Measurements from ENCODE around the gene MRGPRX1.
"Not testable (repeated sequence)": the region's sequence is repeated elsewhere in the genome, so short reads cannot be mapped to it uniquely, and the experiment has no call there.

MRGPRX1 gene

GRCh38 chr11:18958221-18958910 lies 19.2 kb upstream of the MRGPRX1 start:
- DNase-seq (ENCODE audit: low spot score): no peak
- TF ChIP-seq, protein P1, sequence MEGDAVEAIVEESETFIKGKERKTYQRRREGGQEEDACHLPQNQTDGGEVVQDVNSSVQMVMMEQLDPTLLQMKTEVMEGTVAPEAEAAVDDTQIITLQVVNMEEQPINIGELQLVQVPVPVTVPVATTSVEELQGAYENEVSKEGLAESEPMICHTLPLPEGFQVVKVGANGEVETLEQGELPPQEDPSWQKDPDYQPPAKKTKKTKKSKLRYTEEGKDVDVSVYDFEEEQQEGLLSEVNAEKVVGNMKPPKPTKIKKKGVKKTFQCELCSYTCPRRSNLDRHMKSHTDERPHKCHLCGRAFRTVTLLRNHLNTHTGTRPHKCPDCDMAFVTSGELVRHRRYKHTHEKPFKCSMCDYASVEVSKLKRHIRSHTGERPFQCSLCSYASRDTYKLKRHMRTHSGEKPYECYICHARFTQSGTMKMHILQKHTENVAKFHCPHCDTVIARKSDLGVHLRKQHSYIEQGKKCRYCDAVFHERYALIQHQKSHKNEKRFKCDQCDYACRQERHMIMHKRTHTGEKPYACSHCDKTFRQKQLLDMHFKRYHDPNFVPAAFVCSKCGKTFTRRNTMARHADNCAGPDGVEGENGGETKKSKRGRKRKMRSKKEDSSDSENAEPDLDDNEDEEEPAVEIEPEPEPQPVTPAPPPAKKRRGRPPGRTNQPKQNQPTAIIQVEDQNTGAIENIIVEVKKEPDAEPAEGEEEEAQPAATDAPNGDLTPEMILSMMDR (IDR thresholded peaks at IDR 0.05; ENCODE audit: extremely low read depth, missing control alignments): no peak

GRCh38 chr11:18956630-18957029 lies 17.4 kb upstream of the MRGPRX1 start:
- no peak for DNase-seq (ENCODE audit: low spot score)
- TF ChIP-seq, protein P1 (IDR thresholded peaks at IDR 0.05; ENCODE audit: extremely low read depth, missing control alignments): no peak

DNA sequence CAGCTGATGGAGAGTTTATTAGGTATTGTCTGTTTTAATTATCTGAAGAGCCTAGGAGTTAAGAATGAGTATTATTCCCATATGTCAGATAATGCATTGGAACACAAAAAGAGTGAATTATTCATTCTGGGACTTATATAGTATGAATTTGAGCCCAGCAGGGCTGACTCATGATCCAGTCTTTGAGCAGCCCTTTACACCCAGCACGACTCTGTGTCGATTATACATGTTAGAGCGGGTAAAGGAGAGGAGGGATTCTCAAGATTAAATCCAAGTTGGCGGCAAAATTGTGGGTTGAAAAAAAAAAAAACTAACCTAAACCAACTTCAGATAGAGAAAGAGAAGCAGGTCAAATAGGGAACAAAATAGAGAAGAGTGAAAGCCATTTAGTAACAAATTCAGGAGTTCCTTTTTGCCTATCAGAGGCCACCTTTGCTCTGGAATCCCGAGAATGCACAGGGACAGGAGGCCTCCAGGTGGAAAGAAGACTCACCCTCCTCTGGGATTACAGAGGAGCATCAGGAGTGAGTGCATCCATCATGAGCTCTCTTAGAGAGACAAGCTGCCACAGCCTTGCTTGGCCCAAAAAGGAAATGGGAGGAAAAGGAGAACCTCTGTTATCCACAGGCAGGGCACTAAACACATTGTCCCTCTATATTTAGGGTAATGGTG lies 3.1 kb downstream of the MRGPRX1 start:
- TF ChIP-seq, protein P1 (IDR thresholded peaks at IDR 0.05; ENCODE audit: extremely low read depth, missing control alignments): no peak
- DNase-seq (ENCODE audit: low spot score): no peak

GRCh38 chr11:18934195-18934814 lies 4.9 kb downstream of the MRGPRX1 start:
- TF ChIP-seq, protein P1 (IDR thresholded peaks at IDR 0.05; ENCODE audit: extremely low read depth, missing control alignments): no peak
- DNase-seq (ENCODE audit: low spot score): no peak

DNA sequence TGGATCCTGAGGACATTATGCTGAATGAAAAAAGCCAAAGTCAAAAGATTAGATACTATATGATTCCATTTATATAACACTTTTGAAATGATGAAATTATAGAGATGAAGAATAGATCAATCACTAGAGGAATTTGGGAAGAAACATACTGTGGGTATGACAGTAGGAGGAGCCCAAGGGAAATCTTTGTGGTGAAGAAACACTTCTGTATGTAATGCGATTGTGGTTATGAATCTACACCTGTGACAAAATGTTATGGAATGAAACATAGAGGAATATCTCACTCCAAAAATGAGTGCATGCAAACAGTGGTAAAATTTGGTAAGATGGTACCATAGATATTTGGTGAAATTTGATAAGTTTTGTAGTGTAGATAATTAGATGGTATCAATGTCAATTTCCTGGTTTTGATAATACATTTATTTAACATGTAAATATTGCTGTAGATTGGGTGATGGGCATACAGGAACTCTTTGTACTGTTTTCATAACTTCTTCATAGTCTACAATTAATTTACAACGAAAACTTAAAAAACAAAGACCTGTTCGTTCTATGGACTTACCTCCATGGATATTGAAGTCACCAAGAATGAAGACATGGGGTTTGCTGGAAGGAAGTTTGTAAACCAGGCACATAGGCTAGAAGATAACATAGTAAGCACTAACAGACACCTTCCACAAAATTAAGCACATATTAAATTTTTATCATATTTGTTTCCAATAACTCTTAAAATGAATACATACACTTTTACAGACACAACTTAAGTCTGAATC lies 11.5 kb downstream of the MRGPRX1 start:
- no peak for DNase-seq (ENCODE audit: low spot score)
- TF ChIP-seq, protein P1 (IDR thresholded peaks at IDR 0.05; ENCODE audit: extremely low read depth, missing control alignments): no peak

- DNase-seq (ENCODE audit: low spot score): not testable (repeated sequence)
Observed at GRCh38 chr11:18925426-18925825, 13.8 kb downstream of the MRGPRX1 start.

GRCh38 chr11:18912883-18913282 lies 26.3 kb downstream of the MRGPRX1 start:
- no peak for DNase-seq (ENCODE audit: low spot score)
- TF ChIP-seq, protein P1 (IDR thresholded peaks at IDR 0.05; ENCODE audit: extremely low read depth, missing control alignments): no peak

Data from GM20000 (cell line).